ENCODE data around the gene C2CD4B. TPM values are rescaled to one million over a fixed set of nuclear protein-coding genes. Genes with fewer than 3 reads are reported as not detected.

The C2CD4B gene, protein sequence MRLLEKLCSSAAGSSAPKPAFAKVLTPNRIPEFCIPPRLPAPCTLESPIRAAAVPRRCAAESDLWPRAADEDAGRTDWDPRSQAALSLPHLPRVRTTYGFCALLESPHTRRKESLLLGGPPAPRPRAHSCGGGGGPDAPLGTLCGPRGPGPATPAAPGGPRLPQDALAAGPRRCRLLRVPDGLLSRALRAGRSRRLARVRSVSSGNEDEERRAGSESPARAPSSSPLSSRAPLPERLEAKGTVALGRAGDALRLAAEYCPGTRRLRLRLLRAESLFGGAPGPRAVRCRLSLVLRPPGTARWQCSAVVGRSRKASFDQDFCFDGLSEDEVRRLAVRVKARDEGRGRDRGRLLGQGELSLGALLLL
- 0.03 to 0.13 TPM in 2 of 5 replicates, not detected in the others for total RNA-seq (2022; extraction: Qiagen RNA extraction; ENCODE audit: low read depth)

DNA sequence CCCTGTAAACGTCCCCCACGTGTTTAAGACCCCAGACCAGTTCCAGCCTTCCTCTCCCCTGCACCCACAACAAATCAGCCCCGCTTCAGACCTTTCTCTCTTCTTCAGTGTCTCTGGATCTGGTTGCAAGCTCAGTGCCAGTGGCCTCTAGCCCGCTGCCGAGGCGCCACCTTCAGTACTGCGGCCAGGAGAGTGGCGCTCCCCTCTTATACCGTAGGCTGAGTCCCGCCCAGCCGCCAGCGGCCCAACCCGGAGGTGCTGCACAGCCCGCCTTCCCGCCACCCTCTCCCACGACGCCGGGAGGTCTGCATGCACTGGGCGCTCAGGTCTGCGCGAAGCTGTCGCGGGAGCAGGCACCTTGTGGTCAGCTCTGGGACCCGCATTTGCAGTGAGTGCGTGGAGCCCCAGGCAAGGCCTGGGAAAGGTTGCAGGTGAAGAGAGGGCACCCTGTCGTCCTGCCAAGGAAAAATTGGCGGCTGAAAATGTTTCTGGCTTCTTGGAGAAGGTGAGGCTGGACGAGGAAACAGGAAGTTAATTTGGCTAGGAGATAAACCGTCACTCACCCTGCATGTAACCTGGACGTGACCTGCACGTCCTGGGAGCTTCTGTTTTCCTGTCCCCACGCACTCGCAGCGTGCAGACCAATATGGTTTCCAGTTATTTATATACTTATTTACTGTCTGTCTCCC lies at the start of gene C2CD4B:
Gene C2CD4B, minus strand, starts transcription at position 182 of the 689 bp plus-strand sequence. CDS start 301 bp downstream, outside the sequence.

Other genes starting within 250 kb of the C2CD4B start
- gene VPS13C, start 104.8 kb downstream of the C2CD4B start, total RNA-seq (2022; extraction: Qiagen RNA extraction; ENCODE audit: low read depth): 9.2 to 15.9 TPM (median 10.1 TPM) in 5 replicates
- 0.02 to 0.05 TPM (median 0.04 TPM) in 4 of 5 replicates, not detected in the other for gene C2CD4A, start 98.3 kb downstream of the C2CD4B start, total RNA-seq (2022; extraction: Qiagen RNA extraction; ENCODE audit: low read depth)
- gene TLN2, start 225.3 kb upstream of the C2CD4B start, total RNA-seq (2022; extraction: Qiagen RNA extraction; ENCODE audit: low read depth): 4.5 to 7.3 TPM (median 5.8 TPM) in 5 replicates

All from A549 treated with CpdA at 1 μM for 4 hours (cell line).